Motor neuron (in vitro differentiated cells): ENCODE measurements around the gene IQSEC1. TPM values are rescaled to one million over a fixed set of nuclear protein-coding genes. Genes with fewer than 3 reads are reported as not detected.

Source experiments
- ATAC-seq, 8 experiments: fragments of 200-7000 bp; cut with Tn5 transposase; replicated peaks in 6 of 8; 2 replicates each; pipeline ENCODE4 v1.8.0; 2021; ENCODE audit warnings: mild to moderate bottlenecking in 8 of 8, moderate library complexity in 8 of 8
- H3K27ac ChIP-seq, 2 donors: fragments of 250-450 bp; sonication (Bioruptor Pico); 2 replicates each; pipeline ENCODE4 v1.9.0; 2021; ENCODE audit warnings: antibody characterized with exemption in 2 of 2, mild to moderate bottlenecking in 2 of 2, moderate library complexity in 1 of 2
- H3K4me1 ChIP-seq, 2 donors: fragments of 250-450 bp; sonication (Bioruptor Pico); replicated peaks in 1 of 2; 2 replicates each; pipeline ENCODE4 v1.6.1; 2021; ENCODE audit warnings: antibody characterized with exemption in 2 of 2, mild to moderate bottlenecking in 2 of 2, moderate library complexity in 1 of 2
- H3K4me3 ChIP-seq, 5 donors: fragments of 250-450 bp; sonication (Bioruptor Pico); 2 replicates each; pipeline ENCODE4 v1.9.0; 2021; ENCODE audit warnings: antibody characterized with exemption in 5 of 5, mild to moderate bottlenecking in 5 of 5, moderate library complexity in 4 of 5
- WGBS, 10 experiments: fragments of 450-650 bp; shearing (Covaris generic); methylation state at CpG; one replicate each; pipeline ENCODE4 v1.0.0; 2022; 5-methylcytosine and 5-hydroxymethylcytosine counted together
- in situ Hi-C, 9 experiments: fragments of 400-800 bp; cut with MboI; loops; one replicate each; pipeline ENCODE4 v1.15.0; 2021; ENCODE audit warnings: low sequenced_read_pairs in 9 of 9, low pct_unique_long_range_greater_than_20kb in 2 of 9; ENCODE audit not compliant: unreplicated experiment in 9 of 9
- total RNA-seq, 8 experiments: library from RNA; unstranded; fragments of 300-600 nt; gene quantifications; 2 replicates each; pipeline versions ENCODE4 v1.2.3 to v1.2.4, GENCODE V29; 2022

The IQSEC1 gene
- total RNA-seq, 8 experiments from 2014 or later, result 12.2 to 25.9 (median 18.3) TPM

GRCh38 chr3:13016721-13017255 is 56.4 kb downstream of the IQSEC1 start:
- H3K4me3 ChIP-seq, result no peak overlapping the region
- 50 to 96% (median 74%) methylated on average over 1 to 7 of the region's 9 CpGs; no CpG with 5 or more reads in 4 of the 10 experiments for WGBS, 10 experiments
- in situ Hi-C loops, result no loop called here
- no peak for ATAC-seq
- no peak overlapping the region for H3K27ac ChIP-seq
- peaks cover 46 to 48% of the 10 kb centered on the region in 2 donors for H3K4me1 ChIP-seq

DNA sequence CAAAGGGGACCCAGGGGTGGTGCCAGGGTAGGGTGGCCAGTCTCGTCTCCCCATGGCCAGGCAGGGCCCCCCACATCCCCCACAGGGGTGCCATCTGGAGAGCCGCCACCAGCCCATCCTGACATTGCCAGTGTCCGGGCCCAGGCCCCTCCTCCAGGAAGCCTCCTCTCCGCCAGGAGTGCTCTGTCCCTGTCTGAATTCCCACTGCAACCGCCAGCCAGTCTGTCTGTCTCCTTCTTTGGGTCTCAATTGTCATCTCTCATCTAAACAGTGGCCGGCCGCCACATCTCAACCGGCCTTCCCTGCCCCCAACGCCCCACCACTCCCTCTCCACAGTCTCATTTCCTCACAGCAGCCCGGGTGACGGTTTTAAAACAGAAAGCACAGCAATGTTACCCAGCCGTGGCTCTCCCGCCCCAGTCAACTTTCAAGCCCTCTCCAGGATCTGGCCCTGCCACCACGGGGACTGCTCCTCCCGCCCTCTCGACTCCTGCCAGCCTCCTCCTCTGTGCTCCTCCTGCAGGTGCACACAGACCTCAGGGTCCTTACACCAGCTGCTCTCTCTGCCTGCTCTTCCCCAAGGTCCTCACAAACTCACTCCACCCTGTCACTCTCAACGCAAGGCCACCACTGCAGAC is 57.0 kb downstream of the IQSEC1 start:
- ATAC-seq, result peak in 5 of 8 experiments; percentile 12 to 48 (median 34)
- Histone ChIP-seq H3K4me1 (peaks cover 46 to 47% of the 10 kb centered on the region in 2 donors), H3K4me3 (no peak overlapping the region), H3K27ac (peak overlapping the region in 1 of 2 donors; percentile 21)
- in situ Hi-C loops, result no loop called here
- WGBS, 10 experiments, result 46 to 75% (median 53%) methylated on average over 2 to 9 of the region's 17 CpGs; no CpG with 5 or more reads in 3 of the 10 experiments

DNA sequence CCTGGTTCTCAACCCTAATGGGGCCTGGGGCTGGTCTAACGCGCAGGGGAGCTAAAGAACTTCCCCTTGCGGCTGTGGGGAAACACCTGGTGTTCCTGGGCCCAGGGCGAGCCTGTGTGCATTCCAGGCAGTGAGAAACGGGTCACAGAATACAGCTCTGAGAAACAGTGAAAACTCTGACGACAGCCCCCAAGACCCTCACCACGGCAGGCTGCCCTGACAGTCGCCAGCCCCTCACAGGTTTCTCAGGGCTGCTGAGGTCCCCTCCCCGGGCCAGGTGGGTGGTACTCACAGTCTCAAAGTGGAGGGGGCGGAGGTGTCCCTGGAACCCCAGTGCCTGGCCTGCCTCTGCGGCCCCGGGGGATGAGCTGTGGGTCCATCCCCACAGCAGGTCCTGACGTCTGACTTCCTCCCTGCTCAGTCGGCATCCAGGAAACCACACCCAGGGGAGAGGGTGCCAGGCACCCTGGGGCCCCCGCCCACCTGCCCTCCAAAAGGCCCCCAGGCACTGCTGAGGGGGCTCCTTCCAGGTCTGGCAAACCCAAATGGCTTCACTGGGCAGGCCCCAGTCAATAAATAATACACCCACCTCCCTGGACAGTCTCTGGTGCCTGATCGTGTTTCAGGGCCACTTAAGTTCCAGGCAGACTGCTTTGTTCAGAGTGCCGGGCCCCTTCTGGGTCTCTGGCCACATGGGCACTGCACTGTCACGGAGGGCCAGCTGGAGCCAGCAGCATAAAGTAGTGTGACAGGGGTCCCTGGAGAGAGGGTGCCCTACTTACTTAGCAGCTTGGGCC is 57.7 kb downstream of the IQSEC1 start:
- Histone ChIP-seq H3K4me3 (no peak overlapping the region), H3K27ac (peak overlapping the region in 1 of 2 donors; percentile 21), H3K4me1 (peaks cover 45 to 50% of the 10 kb centered on the region in 2 donors)
- 86 to 100% (median 100%) methylated on average over 1 to 4 of the region's 18 CpGs; no CpG with 5 or more reads in 7 of the 10 experiments for WGBS, 10 experiments
- in situ Hi-C loops, result no loop called here
- peak in 7 of 8 experiments; percentile 1 to 19 (median 8) for ATAC-seq

- ATAC-seq, result no peak
- Histone ChIP-seq H3K4me1 (peaks cover 43 to 47% of the 10 kb centered on the region in 2 donors), H3K4me3 (no peak overlapping the region), H3K27ac (no peak overlapping the region)
- in situ Hi-C loops, result no loop called here
- WGBS, 10 experiments, result 50 to 86% (median 82%) methylated on average over 1 to 4 of the region's 6 CpGs; no CpG with 5 or more reads in 6 of the 10 experiments
Measured at GRCh38 chr3:13014755-13015285, 58.4 kb downstream of the IQSEC1 start.

DNA sequence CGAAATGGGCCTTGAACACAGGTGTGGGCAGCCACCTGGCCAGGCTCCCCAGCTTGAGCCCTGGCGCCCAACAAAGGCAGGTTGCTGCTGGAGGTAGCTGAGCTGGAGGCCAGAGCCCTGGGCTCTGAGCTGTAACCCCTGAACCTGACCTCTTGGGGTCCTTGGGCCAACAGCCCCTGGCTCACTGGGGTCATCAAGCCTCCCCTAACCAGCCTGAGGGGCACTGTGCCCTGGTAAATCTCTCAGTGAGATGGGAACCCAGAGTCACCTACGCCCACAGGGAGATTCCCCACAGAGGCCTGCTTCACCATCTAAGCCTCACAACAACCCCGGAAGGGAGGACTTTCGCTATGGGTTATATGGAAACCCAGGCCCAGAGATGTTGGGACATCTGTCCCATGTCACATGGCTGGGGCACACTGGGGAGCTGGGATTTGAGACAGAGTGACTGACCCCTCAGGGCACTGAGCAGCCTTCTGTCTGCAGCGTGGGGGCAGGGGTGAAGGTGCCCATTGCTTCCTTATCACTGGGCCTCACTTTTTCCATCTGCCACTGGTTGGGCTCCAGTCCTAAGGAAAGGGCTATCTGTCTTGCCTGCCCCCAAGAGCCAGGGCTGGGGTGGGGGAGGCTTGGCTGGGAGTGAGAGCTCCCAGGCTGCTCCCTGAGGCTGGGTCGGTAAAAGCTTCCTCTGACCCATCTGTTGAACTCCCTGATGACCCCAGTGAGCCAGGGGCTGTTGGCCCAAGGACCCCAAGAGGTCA is 59.1 kb downstream of the IQSEC1 start:
- no peak for ATAC-seq
- H3K4me1 ChIP-seq, result peaks cover 36 to 41% of the 10 kb centered on the region in 2 donors
- WGBS, 10 experiments, result 40 to 100% (median 100%) methylated on average over 1 to 2 of the region's 7 CpGs; no CpG with 5 or more reads in 7 of the 10 experiments
- in situ Hi-C loops, result no loop called here
- H3K27ac ChIP-seq, result no peak overlapping the region
- H3K4me3 ChIP-seq, result no peak overlapping the region

- in situ Hi-C loops, result no loop called here
- Histone ChIP-seq H3K4me3 (no peak overlapping the region), H3K27ac (no peak overlapping the region), H3K4me1 (peaks cover 31 to 35% of the 10 kb centered on the region in 2 donors)
- no peak for ATAC-seq
- WGBS, 10 experiments, result 92 to 100% (median 100%) methylated on average over 1 to 3 of the region's 3 CpGs; no CpG with 5 or more reads in 6 of the 10 experiments
Measured at GRCh38 chr3:13013566-13013965, 59.7 kb downstream of the IQSEC1 start.

DNA sequence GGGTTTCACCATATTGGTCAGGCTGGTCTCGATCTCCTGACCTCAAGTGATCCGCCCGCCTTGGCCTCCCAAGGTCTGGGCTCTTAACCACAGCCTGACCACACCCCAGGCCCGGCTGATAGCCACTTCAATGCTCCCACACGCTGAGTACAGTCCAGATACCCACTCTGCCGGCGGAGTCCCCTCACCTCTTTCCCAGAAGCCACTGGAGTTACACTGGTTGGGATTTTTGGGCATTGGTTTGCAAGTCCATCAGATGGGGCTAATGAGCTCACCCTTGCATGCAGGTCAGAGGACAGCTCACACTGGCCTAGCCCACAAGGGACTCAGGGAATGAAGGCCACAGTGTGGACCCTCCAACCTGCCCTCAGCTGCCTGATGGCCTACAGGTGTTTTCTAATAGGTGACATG is 60.1 kb downstream of the IQSEC1 start:
- Histone ChIP-seq H3K27ac (no peak overlapping the region), H3K4me3 (no peak overlapping the region), H3K4me1 (peaks cover 31 to 34% of the 10 kb centered on the region in 2 donors)
- no peak for ATAC-seq
- 0 to 100% (median 80%) methylated on average over 1 to 4 of the region's 7 CpGs; no CpG with 5 or more reads in 5 of the 10 experiments for WGBS, 10 experiments
- in situ Hi-C loops, result no loop called here

DNA sequence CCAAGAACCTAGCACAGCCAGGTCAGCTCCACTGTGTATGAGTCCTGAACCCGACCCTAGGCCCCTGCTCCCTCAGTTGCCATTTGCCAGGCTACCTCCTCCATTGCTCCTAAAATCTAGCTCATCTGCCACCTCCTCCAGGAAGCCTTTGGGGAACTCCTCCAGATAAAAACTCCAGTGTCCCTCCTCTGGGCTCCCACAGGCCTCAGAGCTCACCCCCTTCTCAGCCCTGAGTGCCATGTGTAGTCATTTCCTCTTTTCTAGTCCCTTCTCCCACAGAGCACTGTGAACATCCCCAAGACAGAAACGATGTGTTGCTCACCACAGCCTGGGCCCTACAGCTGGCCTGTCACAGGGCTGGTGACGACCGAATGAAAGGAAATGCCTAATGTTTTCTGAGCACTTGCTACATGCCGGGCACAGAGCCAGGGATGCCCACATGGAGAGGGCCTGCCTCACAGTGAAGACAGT is 61.0 kb downstream of the IQSEC1 start:
- WGBS, 10 experiments, result 33 to 100% (median 89%) methylated on average over 1 to 4 of the region's 5 CpGs; no CpG with 5 or more reads in 3 of the 10 experiments
- no peak for ATAC-seq
- in situ Hi-C loops, result no loop called here
- Histone ChIP-seq H3K27ac (no peak overlapping the region), H3K4me3 (no peak overlapping the region), H3K4me1 (peaks cover 30 to 31% of the 10 kb centered on the region in 2 donors)

- in situ Hi-C loops, result no loop called here
- peaks cover 30 to 31% of the 10 kb centered on the region in 2 donors for H3K4me1 ChIP-seq
- peak in 3 of 8 experiments; percentile 48 to 66 (median 59) for ATAC-seq
- WGBS, 10 experiments, result 0 to 59% (median 35%) methylated on average over 1 to 10 of the region's 11 CpGs; no CpG with 5 or more reads in 4 of the 10 experiments
- H3K4me3 ChIP-seq, result no peak overlapping the region
- H3K27ac ChIP-seq, result no peak overlapping the region
Measured at GRCh38 chr3:13011573-13012220, 61.5 kb downstream of the IQSEC1 start.

DNA sequence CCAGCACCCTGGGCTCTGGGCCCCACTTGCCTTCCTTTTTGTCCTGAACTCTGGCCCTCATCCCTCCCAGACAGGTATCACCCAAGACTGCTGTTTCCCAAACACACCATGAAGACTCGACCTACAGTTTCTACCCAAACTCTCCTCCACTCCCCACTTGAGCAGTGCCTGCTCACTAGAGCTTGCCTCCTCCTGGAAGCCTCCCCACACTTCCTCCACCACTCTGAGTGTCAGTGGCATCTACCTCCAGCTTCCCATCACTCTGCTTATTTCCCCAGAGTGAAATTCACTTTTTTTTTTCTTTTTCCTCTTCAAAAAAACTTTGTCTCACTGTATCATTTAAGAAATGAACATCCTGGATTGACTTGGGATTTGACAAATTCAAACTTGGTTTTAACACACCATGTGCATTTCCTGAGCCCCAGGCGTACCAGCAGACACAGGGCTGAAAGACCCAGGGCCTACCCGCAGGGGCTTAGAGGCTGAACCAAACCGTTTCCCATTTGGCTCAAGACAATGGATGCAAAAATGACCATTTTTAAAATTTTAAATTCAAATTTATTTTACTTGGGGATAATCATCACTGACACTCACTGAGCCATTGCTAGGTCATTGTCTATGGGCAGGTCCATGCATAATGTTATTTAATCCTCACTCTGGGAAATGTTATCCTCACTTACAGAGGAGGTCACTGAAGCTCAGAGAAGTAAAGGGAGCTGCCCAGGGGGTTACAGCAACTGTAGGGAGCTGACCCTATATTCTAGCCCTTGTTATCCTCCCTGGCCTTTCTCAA is 62.3 kb downstream of the IQSEC1 start:
- H3K4me3 ChIP-seq, result no peak overlapping the region
- no peak overlapping the region for H3K27ac ChIP-seq
- H3K4me1 ChIP-seq, result peaks cover 23 to 31% of the 10 kb centered on the region in 2 donors
- 4 to 85% (median 51%) methylated on average over 2 to 4 of the region's 4 CpGs; no CpG with 5 or more reads in 1 of the 10 experiments for WGBS, 10 experiments
- in situ Hi-C loops, result no loop called here
- peak in 3 of 8 experiments; percentile 74 to 81 (median 75) for ATAC-seq

DNA sequence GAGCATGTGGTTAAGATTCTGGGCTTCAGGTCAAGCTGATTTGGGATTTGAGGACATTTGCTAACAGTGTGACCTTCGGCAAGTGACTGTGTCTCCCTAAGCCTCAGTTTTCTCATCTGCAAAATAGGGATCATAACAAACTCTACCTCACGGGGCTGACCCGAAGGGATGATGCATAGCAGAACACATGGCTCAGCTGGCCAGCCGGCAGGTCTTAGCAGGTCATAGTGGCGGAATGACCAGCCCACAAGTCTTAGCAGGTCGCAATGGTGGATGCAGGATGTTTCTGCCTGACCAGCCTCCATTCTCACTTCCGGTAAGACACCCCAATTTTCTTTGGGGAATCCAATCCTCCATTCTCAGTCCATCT is 63.3 kb downstream of the IQSEC1 start:
- Histone ChIP-seq H3K4me3 (no peak overlapping the region), H3K27ac (no peak overlapping the region), H3K4me1 (peaks cover 17 to 34% of the 10 kb centered on the region in 2 donors)
- no peak for ATAC-seq
- WGBS, 10 experiments, result 79 to 100% (median 95%) methylated on average over 1 to 5 of the region's 7 CpGs; no CpG with 5 or more reads in 4 of the 10 experiments
- in situ Hi-C loops, result no loop called here
